ENCODE measurements around the gene CDC42EP4. TPM values are rescaled to one million over a fixed set of nuclear protein-coding genes. Genes with fewer than 3 reads are reported as not detected.

CDC42EP4 gene
- polyA plus RNA-seq, 1 donor from 2014 or later, result 19.4 TPM

DNA sequence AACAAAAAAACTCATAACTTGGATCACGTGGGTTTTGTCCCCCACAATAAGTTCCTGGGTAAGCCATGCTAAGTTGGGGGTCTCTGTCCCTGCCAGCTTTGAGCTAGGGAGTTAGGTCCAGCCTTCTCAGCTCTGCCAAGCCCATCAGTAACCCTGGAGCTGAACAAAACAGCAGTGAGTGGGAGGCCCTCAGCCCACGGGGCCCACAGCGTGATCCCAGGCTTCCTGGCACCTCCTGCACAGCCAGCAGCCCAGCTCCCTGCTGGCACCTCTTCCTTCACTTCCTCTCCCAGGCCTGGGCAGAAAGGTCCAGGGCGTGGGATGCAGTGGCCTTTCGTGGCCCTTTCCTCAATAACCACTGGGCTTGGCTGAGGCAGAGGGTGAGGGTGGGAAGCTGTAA lies 35.5 kb upstream of the CDC42EP4 start:
- Histone ChIP-seq H3K79me2 (replicated peaks; ENCODE audit: insufficient read depth, low read length) (no peaks in the 10 kb centered on the region), H3K9me3 (ENCODE audit: low read length) (no peaks in the 10 kb centered on the region), H3K27ac (ENCODE audit: low read length) (no peak overlapping the region), H3K9me2 (ENCODE audit: insufficient read depth, low read length) (no peaks in the 10 kb centered on the region), H4K20me1 (ENCODE audit: insufficient read depth) (no peaks in the 10 kb centered on the region), H3K36me3 (ENCODE audit: insufficient read depth, low read length) (no peaks in the 10 kb centered on the region), H3K9ac (ENCODE audit: low read length) (no peak overlapping the region), H3K27me3 (ENCODE audit: insufficient read depth, low read depth, low read length) (no peaks in the 10 kb centered on the region), H3F3A (ENCODE audit: insufficient read depth, low read length, poor library complexity, severe bottlenecking) (no peaks in the 10 kb centered on the region), H2AFZ (ENCODE audit: low read depth, low read length) (no peak overlapping the region), H3K4me2 (ENCODE audit: low read length) (no peak overlapping the region), H3K4me3 (ENCODE audit: low read length) (no peak overlapping the region)
- TF ChIP-seq TAF1 (IDR thresholded peaks at IDR 0.05; ENCODE audit: low read depth), result no peak
- no peak for TF ChIP-seq EZH2 (IDR thresholded peaks at IDR 0.05; ENCODE audit: borderline replicate concordance, insufficient read depth, low read length, poor library complexity, severe bottlenecking)

DNA sequence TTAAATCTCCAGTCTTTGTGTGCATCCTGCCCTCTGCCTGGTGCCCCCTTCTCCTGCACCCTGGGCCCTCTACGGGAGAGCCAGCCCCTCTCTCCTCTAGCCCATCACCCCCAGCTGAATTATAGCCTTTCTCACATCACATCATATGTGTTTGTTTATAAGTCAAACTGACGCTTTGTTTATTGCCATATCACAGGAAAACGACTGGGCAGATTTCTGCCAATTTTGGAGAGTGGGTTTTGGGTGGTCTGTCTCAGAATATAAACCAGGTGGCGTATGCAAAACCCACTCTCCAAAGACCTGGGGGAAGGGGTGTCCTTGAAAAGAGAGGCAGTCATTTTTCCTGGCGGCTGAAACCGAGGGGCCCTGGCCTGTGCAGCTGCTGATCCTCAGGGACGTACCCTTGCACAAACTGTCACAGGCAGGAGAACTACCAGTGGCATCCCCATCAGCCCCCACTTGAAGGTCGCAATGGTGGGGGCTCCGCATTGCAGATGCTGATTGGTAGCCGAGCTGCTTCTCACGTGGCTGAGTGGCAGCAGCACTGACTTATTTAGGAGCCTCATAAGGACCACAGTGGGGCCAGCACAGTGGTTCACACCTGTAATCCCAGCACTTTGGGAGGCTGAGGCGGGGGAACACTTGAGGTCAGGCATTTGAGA lies 34.8 kb upstream of the CDC42EP4 start:
- Histone ChIP-seq H3K27me3 (ENCODE audit: insufficient read depth, low read depth, low read length) (no peaks in the 10 kb centered on the region), H3K4me3 (ENCODE audit: low read length) (no peak overlapping the region), H3F3A (ENCODE audit: insufficient read depth, low read length, poor library complexity, severe bottlenecking) (no peaks in the 10 kb centered on the region), H3K4me2 (ENCODE audit: low read length) (no peak overlapping the region), H3K27ac (ENCODE audit: low read length) (no peak overlapping the region), H3K36me3 (ENCODE audit: insufficient read depth, low read length) (no peaks in the 10 kb centered on the region), H3K9ac (ENCODE audit: low read length) (no peak overlapping the region), H3K9me2 (ENCODE audit: insufficient read depth, low read length) (no peaks in the 10 kb centered on the region), H3K79me2 (replicated peaks; ENCODE audit: insufficient read depth, low read length) (no peaks in the 10 kb centered on the region), H4K20me1 (ENCODE audit: insufficient read depth) (no peaks in the 10 kb centered on the region), H2AFZ (ENCODE audit: low read depth, low read length) (no peak overlapping the region), H3K9me3 (ENCODE audit: low read length) (no peaks in the 10 kb centered on the region)
- no peak for TF ChIP-seq RAD21 (conservative IDR thresholded peaks at IDR 0.05)
- TF ChIP-seq MXI1 (conservative IDR thresholded peaks at IDR 0.05; ENCODE audit: poor library complexity, severe bottlenecking), result no peak
- TF ChIP-seq, protein P1, sequence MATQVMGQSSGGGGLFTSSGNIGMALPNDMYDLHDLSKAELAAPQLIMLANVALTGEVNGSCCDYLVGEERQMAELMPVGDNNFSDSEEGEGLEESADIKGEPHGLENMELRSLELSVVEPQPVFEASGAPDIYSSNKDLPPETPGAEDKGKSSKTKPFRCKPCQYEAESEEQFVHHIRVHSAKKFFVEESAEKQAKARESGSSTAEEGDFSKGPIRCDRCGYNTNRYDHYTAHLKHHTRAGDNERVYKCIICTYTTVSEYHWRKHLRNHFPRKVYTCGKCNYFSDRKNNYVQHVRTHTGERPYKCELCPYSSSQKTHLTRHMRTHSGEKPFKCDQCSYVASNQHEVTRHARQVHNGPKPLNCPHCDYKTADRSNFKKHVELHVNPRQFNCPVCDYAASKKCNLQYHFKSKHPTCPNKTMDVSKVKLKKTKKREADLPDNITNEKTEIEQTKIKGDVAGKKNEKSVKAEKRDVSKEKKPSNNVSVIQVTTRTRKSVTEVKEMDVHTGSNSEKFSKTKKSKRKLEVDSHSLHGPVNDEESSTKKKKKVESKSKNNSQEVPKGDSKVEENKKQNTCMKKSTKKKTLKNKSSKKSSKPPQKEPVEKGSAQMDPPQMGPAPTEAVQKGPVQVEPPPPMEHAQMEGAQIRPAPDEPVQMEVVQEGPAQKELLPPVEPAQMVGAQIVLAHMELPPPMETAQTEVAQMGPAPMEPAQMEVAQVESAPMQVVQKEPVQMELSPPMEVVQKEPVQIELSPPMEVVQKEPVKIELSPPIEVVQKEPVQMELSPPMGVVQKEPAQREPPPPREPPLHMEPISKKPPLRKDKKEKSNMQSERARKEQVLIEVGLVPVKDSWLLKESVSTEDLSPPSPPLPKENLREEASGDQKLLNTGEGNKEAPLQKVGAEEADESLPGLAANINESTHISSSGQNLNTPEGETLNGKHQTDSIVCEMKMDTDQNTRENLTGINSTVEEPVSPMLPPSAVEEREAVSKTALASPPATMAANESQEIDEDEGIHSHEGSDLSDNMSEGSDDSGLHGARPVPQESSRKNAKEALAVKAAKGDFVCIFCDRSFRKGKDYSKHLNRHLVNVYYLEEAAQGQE (IDR thresholded peaks at IDR 0.05; ENCODE audit: borderline replicate concordance), result no peak
- TF ChIP-seq, protein P2, sequence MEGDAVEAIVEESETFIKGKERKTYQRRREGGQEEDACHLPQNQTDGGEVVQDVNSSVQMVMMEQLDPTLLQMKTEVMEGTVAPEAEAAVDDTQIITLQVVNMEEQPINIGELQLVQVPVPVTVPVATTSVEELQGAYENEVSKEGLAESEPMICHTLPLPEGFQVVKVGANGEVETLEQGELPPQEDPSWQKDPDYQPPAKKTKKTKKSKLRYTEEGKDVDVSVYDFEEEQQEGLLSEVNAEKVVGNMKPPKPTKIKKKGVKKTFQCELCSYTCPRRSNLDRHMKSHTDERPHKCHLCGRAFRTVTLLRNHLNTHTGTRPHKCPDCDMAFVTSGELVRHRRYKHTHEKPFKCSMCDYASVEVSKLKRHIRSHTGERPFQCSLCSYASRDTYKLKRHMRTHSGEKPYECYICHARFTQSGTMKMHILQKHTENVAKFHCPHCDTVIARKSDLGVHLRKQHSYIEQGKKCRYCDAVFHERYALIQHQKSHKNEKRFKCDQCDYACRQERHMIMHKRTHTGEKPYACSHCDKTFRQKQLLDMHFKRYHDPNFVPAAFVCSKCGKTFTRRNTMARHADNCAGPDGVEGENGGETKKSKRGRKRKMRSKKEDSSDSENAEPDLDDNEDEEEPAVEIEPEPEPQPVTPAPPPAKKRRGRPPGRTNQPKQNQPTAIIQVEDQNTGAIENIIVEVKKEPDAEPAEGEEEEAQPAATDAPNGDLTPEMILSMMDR (IDR thresholded peaks at IDR 0.05; ENCODE audit: poor library complexity, severe bottlenecking), result no peak

DNA sequence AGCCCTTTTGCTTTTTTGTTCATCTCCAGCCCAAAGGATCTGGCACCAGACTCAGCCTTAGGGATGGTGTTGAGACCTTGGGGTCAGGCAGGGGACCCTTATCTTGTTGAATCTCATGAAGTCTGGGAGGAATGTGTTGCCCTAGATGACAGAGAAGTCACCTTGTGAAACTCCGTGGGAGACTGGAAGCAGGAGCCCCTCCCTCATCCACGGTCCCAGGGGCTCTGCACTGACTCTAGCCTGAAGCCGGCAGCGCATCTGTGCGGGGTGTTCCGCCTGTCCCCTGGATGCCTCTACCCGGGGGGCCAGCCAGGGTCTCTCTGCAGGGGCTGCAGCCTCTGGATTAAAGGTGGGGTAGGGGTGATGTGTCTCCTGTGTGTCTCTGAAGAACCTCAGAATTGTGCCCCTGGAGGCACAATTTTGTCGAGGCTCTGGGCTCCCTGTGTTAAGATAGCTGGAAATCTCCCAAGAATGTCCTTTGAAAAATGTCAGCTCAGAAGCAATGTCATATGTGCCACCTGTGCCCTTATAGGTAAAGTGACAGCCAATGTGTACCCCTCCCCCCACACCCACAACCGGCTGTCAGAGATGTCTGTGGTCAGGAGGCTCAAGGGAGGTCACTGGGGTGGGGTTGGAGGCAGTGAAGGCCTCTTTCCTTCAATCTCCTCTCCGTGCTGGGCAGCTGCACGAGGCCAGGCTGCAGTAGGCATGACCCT lies 32.1 kb upstream of the CDC42EP4 start:
- no peaks in the 10 kb centered on the region for H3K9me3 ChIP-seq (ENCODE audit: low read length)
- peak overlapping the region; percentile 54 for H3K9ac ChIP-seq (ENCODE audit: low read length)
- H3K27me3 ChIP-seq (ENCODE audit: insufficient read depth, low read depth, low read length), result no peaks in the 10 kb centered on the region
- H3F3A ChIP-seq (ENCODE audit: insufficient read depth, low read length, poor library complexity, severe bottlenecking), result no peaks in the 10 kb centered on the region
- peak overlapping the region; percentile 56 for H3K27ac ChIP-seq (ENCODE audit: low read length)
- no peaks in the 10 kb centered on the region for H3K9me2 ChIP-seq (ENCODE audit: insufficient read depth, low read length)
- H3K4me3 ChIP-seq (ENCODE audit: low read length), result peak overlapping the region; percentile 45
- H3K36me3 ChIP-seq (ENCODE audit: insufficient read depth, low read length), result no peaks in the 10 kb centered on the region
- H4K20me1 ChIP-seq (ENCODE audit: insufficient read depth), result no peaks in the 10 kb centered on the region
- no peaks in the 10 kb centered on the region for H3K79me2 ChIP-seq (replicated peaks; ENCODE audit: insufficient read depth, low read length)
- H2AFZ ChIP-seq (ENCODE audit: low read depth, low read length), result peak overlapping the region; percentile 1
- H3K4me2 ChIP-seq (ENCODE audit: low read length), result peak overlapping the region; percentile 44
- no peak for TF ChIP-seq MXI1 (conservative IDR thresholded peaks at IDR 0.05; ENCODE audit: poor library complexity, severe bottlenecking)
- no peak for TF ChIP-seq SMC3 (conservative IDR thresholded peaks at IDR 0.05; ENCODE audit: poor library complexity)
- TF ChIP-seq, protein P2 (IDR thresholded peaks at IDR 0.05; ENCODE audit: poor library complexity, severe bottlenecking), result no peak
- no peak for TF ChIP-seq RAD21 (conservative IDR thresholded peaks at IDR 0.05)
- TF ChIP-seq EZH2 (IDR thresholded peaks at IDR 0.05; ENCODE audit: borderline replicate concordance, insufficient read depth, low read length, poor library complexity, severe bottlenecking), result no peak
- TF ChIP-seq POLR2AphosphoS5 (IDR thresholded peaks at IDR 0.05), result no peak
- TF ChIP-seq EP300 (conservative IDR thresholded peaks at IDR 0.05; ENCODE audit: poor library complexity, severe bottlenecking), result no peak
- TF ChIP-seq TAF1 (IDR thresholded peaks at IDR 0.05; ENCODE audit: low read depth), result no peak

Data from neural cell (in vitro differentiated cells).